Neuronal stem cell (in vitro differentiated cells): ENCODE measurements around the gene MED16.

Experiments used
- DNase-seq: peaks from one replicate; pipeline ENCODE4 v3.0.0-alpha.2; 2013; ENCODE audit warnings: low spot score
- H2AFZ ChIP-seq: one replicate; pipeline ENCODE4 v1.6.1; 2013; ENCODE audit warnings: mild to moderate bottlenecking, low read length, inconsistent platforms
- H2AK5ac ChIP-seq: 2 replicates; pipeline ENCODE4 v1.6.1; 2013; ENCODE audit warnings: low read depth, mild to moderate bottlenecking, inconsistent platforms, low read length, moderate library complexity, mixed read lengths
- H2BK120ac ChIP-seq: 2 replicates; pipeline ENCODE4 v1.6.1; 2013; ENCODE audit warnings: low read depth, mild to moderate bottlenecking, inconsistent platforms, low read length, moderate library complexity, mixed read lengths
- H2BK12ac ChIP-seq: one replicate; pipeline ENCODE4 v1.6.1; 2013; ENCODE audit warnings: low read length, inconsistent platforms
- H2BK15ac ChIP-seq: 2 replicates; pipeline ENCODE4 v1.6.1; 2013; ENCODE audit warnings: mild to moderate bottlenecking, low read length, inconsistent platforms, mixed read lengths
- H2BK5ac ChIP-seq: one replicate; pipeline ENCODE4 v1.6.1; 2013; ENCODE audit warnings: inconsistent platforms, mild to moderate bottlenecking, low read length, moderate library complexity
- H3K14ac ChIP-seq: one replicate; pipeline ENCODE4 v1.6.1; 2013; ENCODE audit warnings: low read length, inconsistent platforms
- H3K18ac ChIP-seq: 2 replicates; pipeline ENCODE4 v1.6.1; 2013; ENCODE audit warnings: low read length, inconsistent platforms
- H3K23ac ChIP-seq: 2 replicates; pipeline ENCODE4 v1.6.1; 2013; ENCODE audit warnings: low read depth, mild to moderate bottlenecking, mixed read lengths, low read length, inconsistent platforms; ENCODE audit not compliant: poor library complexity
- H3K27ac ChIP-seq: replicated peaks from 3 replicates; pipeline ENCODE4 v1.5.1; 2013; ENCODE audit warnings: low read length, inconsistent platforms
- H3K27me3 ChIP-seq, 3 experiments: 2 replicates each; pipeline ENCODE4 v1.6.1; 2013; ENCODE audit warnings: low read length in 3 of 3, mild to moderate bottlenecking in 2 of 3, inconsistent platforms in 1 of 3, low read depth in 1 of 3, mixed read lengths in 1 of 3, moderate library complexity in 1 of 3; ENCODE audit not compliant: control insufficient read depth in 3 of 3, insufficient read depth in 3 of 3
- H3K36me3 ChIP-seq, 2 donors: replicated peaks in 1 of 2; 2 replicates each; pipeline ENCODE4 v1.6.1; 2013; ENCODE audit warnings: low read length in 2 of 2; ENCODE audit not compliant: control insufficient read depth in 2 of 2, insufficient read depth in 2 of 2
- H3K4ac ChIP-seq: 2 replicates; pipeline ENCODE4 v1.6.1; 2013; ENCODE audit warnings: inconsistent platforms, mild to moderate bottlenecking, low read length, moderate library complexity
- H3K4me1 ChIP-seq, 2 donors: 1 replicate in 1 of 2; 2 replicates in 1 of 2; pipeline ENCODE4 v1.6.1; 2013; ENCODE audit warnings: low read length in 2 of 2, low read depth in 1 of 2; ENCODE audit not compliant: control insufficient read depth in 2 of 2, insufficient read depth in 1 of 2
- H3K4me2 ChIP-seq: one replicate; pipeline ENCODE4 v1.6.1; 2013; ENCODE audit warnings: mild to moderate bottlenecking, low read length, inconsistent platforms; ENCODE audit not compliant: insufficient read depth, poor library complexity, severe bottlenecking
- H3K4me3 ChIP-seq, 2 donors: 2 replicates each; pipeline ENCODE4 v1.5.1; 2013; ENCODE audit warnings: low read length in 2 of 2, mild to moderate bottlenecking in 2 of 2, inconsistent platforms in 1 of 2, moderate library complexity in 1 of 2
- H3K79me1 ChIP-seq: one replicate; pipeline ENCODE4 v1.6.1; 2013; ENCODE audit warnings: low read depth, mild to moderate bottlenecking, inconsistent platforms, low read length, moderate library complexity
- H3K9ac ChIP-seq: one replicate; pipeline ENCODE4 v1.6.1; 2013; ENCODE audit warnings: mild to moderate bottlenecking, low read depth, low read length, inconsistent platforms; ENCODE audit not compliant: poor library complexity
- H3K9me3 ChIP-seq, 2 donors: replicated peaks in 1 of 2; 2 replicates each; pipeline versions ENCODE3 to v1.6.1; 2013; ENCODE audit warnings: low read length in 2 of 2, mild to moderate bottlenecking in 2 of 2, inconsistent platforms in 1 of 2, low read depth in 1 of 2, mixed read lengths in 1 of 2, moderate library complexity in 1 of 2; ENCODE audit not compliant: control insufficient read depth in 2 of 2, insufficient read depth in 1 of 2
- H4K8ac ChIP-seq: one replicate; pipeline ENCODE4 v1.6.1; 2013; ENCODE audit warnings: low read depth, mild to moderate bottlenecking, inconsistent platforms, low read length, moderate library complexity
- H4K91ac ChIP-seq: one replicate; pipeline ENCODE4 v1.6.1; 2013; ENCODE audit warnings: low read length, low read depth, mild to moderate bottlenecking, inconsistent platforms; ENCODE audit not compliant: poor library complexity
- WGBS, 2 donors: extraction: QIAGEN DNeasy Blood & Tissue Kit; methylation state at CpG; one replicate each; pipeline ENCODE4 v1.1.7; 2013; ENCODE audit warnings: missing lambda C conversion rate in 2 of 2, mixed read lengths in 1 of 2; ENCODE audit not compliant: insufficient read length in 2 of 2, insufficient replicate concordance in 1 of 2; ENCODE audit errors: extremely low coverage in 2 of 2; 5-methylcytosine and 5-hydroxymethylcytosine counted together

The MED16 gene

GRCh38 chr19:933553-933882 is 40.5 kb upstream of the MED16 start:
- Histone ChIP-seq H2BK5ac (peak overlapping the region; percentile 90), H2AK5ac (no peak overlapping the region), H3K4me2 (peak overlapping the region; percentile 18), H3K14ac (no peak overlapping the region), H2BK12ac (no peak overlapping the region), H3K4ac (no peak overlapping the region), H3K27me3 (no peaks in the 10 kb centered on the region), H2BK120ac (no peak overlapping the region), H3K9ac (no peak overlapping the region), H3K4me1 (peaks cover 4 to 7% of the 10 kb centered on the region in 2 donors), H4K8ac (no peak overlapping the region), H2AFZ (no peak overlapping the region), H3K18ac (peak overlapping the region; percentile 81), H3K36me3 (peaks cover 37 to 81% of the 10 kb centered on the region in 2 donors), H4K91ac (no peak overlapping the region), H3K9me3 (peaks cover 0 to 3% of the 10 kb centered on the region in 2 donors), H3K23ac (no peak overlapping the region), H3K79me1 (peaks cover 35% of the 10 kb centered on the region), H3K4me3 (no peak overlapping the region), H3K27ac (no peak overlapping the region), H2BK15ac (no peak overlapping the region)
- DNase-seq: no peak
- WGBS, 2 donors: no CpG with 5 or more reads among the region's 14 CpGs

- Histone ChIP-seq H3K4ac (peak overlapping the region; percentile 84), H3K9ac (peak overlapping the region; percentile 81), H4K8ac (peak overlapping the region; percentile 65), H3K14ac (peak overlapping the region; percentile 94), H3K4me3 (no peak overlapping the region), H3K4me1 (peaks cover 4 to 9% of the 10 kb centered on the region in 2 donors), H3K27ac (peak overlapping the region; percentile 59), H3K9me3 (peaks cover 0 to 3% of the 10 kb centered on the region in 2 donors), H2BK120ac (no peak overlapping the region), H2AFZ (no peak overlapping the region), H3K79me1 (peaks cover 34% of the 10 kb centered on the region), H2AK5ac (peak overlapping the region; percentile 81), H3K36me3 (peaks cover 32 to 80% of the 10 kb centered on the region in 2 donors), H2BK5ac (peak overlapping the region; percentile 90), H4K91ac (no peak overlapping the region), H3K4me2 (peak overlapping the region; percentile 18), H3K27me3 (no peaks in the 10 kb centered on the region), H2BK15ac (no peak overlapping the region), H3K23ac (peak overlapping the region; percentile 43), H2BK12ac (peak overlapping the region; percentile 41), H3K18ac (peak overlapping the region; percentile 94)
- no CpG with 5 or more reads among the region's 54 CpGs for WGBS, 2 donors
- no peak for DNase-seq
Observed at GRCh38 chr19:932648-933552, 39.9 kb upstream of the MED16 start.

GRCh38 chr19:931860-932647 is 39.1 kb upstream of the MED16 start:
- peaks cover 28 to 77% of the 10 kb centered on the region in 2 donors for H3K36me3 ChIP-seq
- H3K23ac ChIP-seq: peak overlapping the region; percentile 6
- no peak overlapping the region for H2BK15ac ChIP-seq
- WGBS, 2 donors: no CpG with 5 or more reads among the region's 32 CpGs
- no peak overlapping the region for H2AFZ ChIP-seq
- no peak for DNase-seq
- peak overlapping the region; percentile 70 for H2AK5ac ChIP-seq
- H3K79me1 ChIP-seq: peaks cover 32% of the 10 kb centered on the region
- H3K27me3 ChIP-seq: no peaks in the 10 kb centered on the region
- no peak overlapping the region for H3K18ac ChIP-seq
- no peak overlapping the region for H2BK120ac ChIP-seq
- H3K4me1 ChIP-seq: peaks cover 8 to 12% of the 10 kb centered on the region in 2 donors
- no peak overlapping the region for H4K91ac ChIP-seq
- H3K4me3 ChIP-seq: no peak overlapping the region
- no peak overlapping the region for H3K4ac ChIP-seq
- H3K27ac ChIP-seq: no peak overlapping the region
- no peak overlapping the region for H4K8ac ChIP-seq
- no peak overlapping the region for H3K4me2 ChIP-seq
- H3K9me3 ChIP-seq: no peaks in the 10 kb centered on the region
- H3K14ac ChIP-seq: no peak overlapping the region
- peak overlapping the region; percentile 41 for H2BK12ac ChIP-seq
- peak overlapping the region; percentile 90 for H2BK5ac ChIP-seq
- no peak overlapping the region for H3K9ac ChIP-seq

- Histone ChIP-seq H2AK5ac (no peak overlapping the region), H3K9me3 (no peaks in the 10 kb centered on the region), H3K4me3 (no peak overlapping the region), H2BK15ac (no peak overlapping the region), H2BK12ac (no peak overlapping the region), H3K4me2 (no peak overlapping the region), H3K18ac (no peak overlapping the region), H4K91ac (no peak overlapping the region), H3K36me3 (peaks cover 25 to 61% of the 10 kb centered on the region in 2 donors), H3K9ac (no peak overlapping the region), H4K8ac (no peak overlapping the region), H3K23ac (no peak overlapping the region), H2AFZ (no peak overlapping the region), H2BK120ac (no peak overlapping the region), H3K14ac (no peak overlapping the region), H3K79me1 (peaks cover 25% of the 10 kb centered on the region), H3K27me3 (peaks cover 0 to under 1% (median 0%) of the 10 kb centered on the region in 3 experiments), H2BK5ac (no peak overlapping the region), H3K27ac (no peak overlapping the region), H3K4ac (no peak overlapping the region), H3K4me1 (peaks cover 10 to 13% of the 10 kb centered on the region in 2 donors)
- no peak for DNase-seq
- WGBS, 2 donors: no CpG with 5 or more reads among the region's 6 CpGs
Observed at GRCh38 chr19:929891-930258, 36.9 kb upstream of the MED16 start.
